HCT116 (cell line): ENCODE measurements around the gene SEC14L3. TPM values are rescaled to one million over a fixed set of nuclear protein-coding genes. Genes with fewer than 3 reads are reported as not detected.

Experiments used
- ATAC-seq: fragments of 200-7000 bp; cut with Tn5 transposase; 2 replicates; pipeline ENCODE4 v1.9.1; 2020; ENCODE audit warnings: mild to moderate bottlenecking, moderate library complexity
- BruUV-seq: library from RNA; stranded (reverse); fragments of 400-500 nt; replicated peaks from 2 replicates; lab custom pipeline; 2021; lab: Mats Ljungman, UMichigan
- CTCF ChIA-PET: fragments of 300-600 bp; sonication (Branson Sonifier 250); formaldehyde crosslinking; loops from one replicate; lab custom pipeline; 2021; ENCODE audit warnings: antibody characterized with exemption; lab: Charles Lee
- POLR2A ChIA-PET: fragments of 300-600, 350-600 bp; sonication (Branson Sonifier 250); formaldehyde crosslinking; loops from one replicate; lab custom pipeline; 2021; ENCODE audit warnings: antibody characterized with exemption; lab: Charles Lee
- RAD21 ChIA-PET, 2 experiments: fragments of 300-600 bp; sonication (Branson Sonifier 250); formaldehyde crosslinking; loops; one replicate each; lab custom pipeline; 2023; ENCODE audit warnings: low total read pairs in 2 of 2; ENCODE audit not compliant: uncharacterized antibody in 2 of 2, unreplicated experiment in 2 of 2, low non-redundant PET in 1 of 2; lab: Charles Lee
- DNase-seq: peaks from one replicate; pipeline ENCODE4 v3.0.0-alpha.2; 2010; ENCODE audit warnings: low read depth, low spot score
- H2AFZ ChIP-seq: fragments of 200-600 bp; shearing (Covaris generic), sonication (generic); 2 replicates; pipeline ENCODE4 v1.6.1; 2017; ENCODE audit warnings: low read depth, mixed run types, mixed read lengths, antibody characterized with exemption, low read length; ENCODE audit not compliant: poor library complexity, severe bottlenecking
- H3K27ac ChIP-seq: 2 replicates; pipeline ENCODE4 v1.5.1; 2012; ENCODE audit warnings: low read depth, low read length
- H3K27me3 ChIP-seq: fragments of 200-600 bp; sonication (generic); 2 replicates; pipeline ENCODE4 v1.6.1; 2016; ENCODE audit warnings: mixed run types, low read length, mixed read lengths; ENCODE audit not compliant: insufficient read depth
- H3K36me3 ChIP-seq, 2 experiments: fragments of 200-500 bp in 1 of 2; fragments of 200-600 bp in 1 of 2; sonication (Bioruptor generic) in 1 of 2; sonication (generic) in 1 of 2; 2 replicates each; pipeline versions ENCODE4 v1.5.1 to v1.6.1; 2014 to 2016; ENCODE audit warnings: low read length in 2 of 2, inconsistent platforms in 1 of 2, mixed read lengths in 1 of 2, mixed run types in 1 of 2; ENCODE audit not compliant: insufficient read depth in 2 of 2, control insufficient read depth in 1 of 2
- H3K4me1 ChIP-seq, 2 experiments: fragments of 200-600 bp in 1 of 2; sonication (generic) in 1 of 2; 2 replicates each; pipeline versions ENCODE4 v1.5.1 to v1.6.1; 2012 to 2017; ENCODE audit warnings: low read length in 2 of 2, inconsistent platforms in 1 of 2, mild to moderate bottlenecking in 1 of 2, mixed read lengths in 1 of 2, mixed run types in 1 of 2, moderate library complexity in 1 of 2; ENCODE audit not compliant: insufficient read depth in 2 of 2, control insufficient read depth in 1 of 2
- H3K4me2 ChIP-seq: fragments of 200-600 bp; sonication (generic); 2 replicates; pipeline ENCODE4 v1.6.1; 2017; ENCODE audit warnings: mixed run types, low read length, mixed read lengths
- H3K4me3 ChIP-seq, 2 experiments: fragments of 200-600 bp in 1 of 2; sonication (generic) in 1 of 2; replicated peaks in 1 of 2; 2 replicates each; pipeline ENCODE4 v1.5.1; 2011 to 2016; ENCODE audit warnings: low read length in 2 of 2, control low read depth in 1 of 2, low read depth in 1 of 2, mild to moderate bottlenecking in 1 of 2, mixed read lengths in 1 of 2, mixed run types in 1 of 2
- H3K79me2 ChIP-seq: fragments of 200-600 bp; sonication (generic); 2 replicates; pipeline ENCODE4 v1.6.1; 2017; ENCODE audit warnings: mild to moderate bottlenecking, mixed run types, low read length, moderate library complexity, mixed read lengths; ENCODE audit not compliant: insufficient read depth
- H3K9ac ChIP-seq: fragments of 200-600 bp; sonication (generic); 2 replicates; pipeline ENCODE4 v1.6.1; 2016; ENCODE audit warnings: low read length, mixed read lengths
- H3K9me2 ChIP-seq: fragments of 200-600 bp; sonication (generic), shearing (Covaris generic); 2 replicates; pipeline ENCODE4 v1.6.1; 2017; ENCODE audit warnings: mixed run types, mild to moderate bottlenecking, moderate library complexity; ENCODE audit not compliant: insufficient read depth
- H3K9me3 ChIP-seq, 2 experiments: fragments of 200-500 bp in 1 of 2; fragments of 200-600 bp in 1 of 2; sonication (Bioruptor generic) in 1 of 2; sonication (generic) in 1 of 2; 2 replicates each; pipeline ENCODE4 v1.6.1; 2014 to 2017; ENCODE audit warnings: low read length in 2 of 2, mixed read lengths in 2 of 2, inconsistent platforms in 1 of 2, low read depth in 1 of 2, mild to moderate bottlenecking in 1 of 2, mixed run types in 1 of 2, moderate library complexity in 1 of 2; ENCODE audit not compliant: control insufficient read depth in 1 of 2, insufficient read depth in 1 of 2
- H4K20me1 ChIP-seq: fragments of 200-600 bp; sonication (generic), shearing (Covaris generic); 2 replicates; pipeline ENCODE4 v1.6.1; 2017; ENCODE audit warnings: mixed run types, mild to moderate bottlenecking, moderate library complexity; ENCODE audit not compliant: insufficient read depth
- CBX3 ChIP-seq: IDR thresholded peaks from 2 replicates; pipeline ENCODE4 v1.6.1; 2012; ENCODE audit warnings: low read depth
- CEBPB ChIP-seq: IDR thresholded peaks from 2 replicates; pipeline ENCODE4 v1.6.1; 2012; ENCODE audit warnings: low read depth
- EGR1 ChIP-seq: IDR thresholded peaks from 2 replicates; pipeline ENCODE4 v1.6.1; 2012; ENCODE audit warnings: low read depth
- ELF1 ChIP-seq: IDR thresholded peaks from 2 replicates; pipeline ENCODE4 v1.6.1; 2012; ENCODE audit warnings: low read depth, borderline replicate concordance
- FOSL1 ChIP-seq: IDR thresholded peaks from 2 replicates; pipeline ENCODE4 v1.6.1; 2012; ENCODE audit warnings: low read depth
- POLR2A ChIP-seq: IDR thresholded peaks from 2 replicates; pipeline ENCODE4 v1.7.0; 2011; ENCODE audit warnings: borderline replicate concordance; ENCODE audit not compliant: insufficient read depth, insufficient read length; ENCODE audit errors: extremely low read depth
- POLR2AphosphoS5 ChIP-seq: IDR thresholded peaks from 2 replicates; pipeline ENCODE4 v1.6.1; 2011; ENCODE audit warnings: mild to moderate bottlenecking, low read depth, low read length, moderate library complexity
- RAD21 ChIP-seq: IDR thresholded peaks from 2 replicates; pipeline ENCODE4 v1.6.1; 2012; ENCODE audit warnings: low read depth, mild to moderate bottlenecking
- SIN3A ChIP-seq: IDR thresholded peaks from 2 replicates; pipeline ENCODE4 v1.6.1; 2012; ENCODE audit warnings: low read depth
- SP1 ChIP-seq: IDR thresholded peaks from 2 replicates; pipeline ENCODE4 v1.6.1; 2012; ENCODE audit warnings: low read depth
- SRF ChIP-seq: IDR thresholded peaks from 2 replicates; pipeline ENCODE4 v1.6.1; 2012; ENCODE audit warnings: low read depth
- YY1 ChIP-seq: IDR thresholded peaks from 2 replicates; pipeline ENCODE4 v1.6.1; 2011; ENCODE audit warnings: low read length, low read depth, moderate library complexity, mild to moderate bottlenecking; ENCODE audit not compliant: insufficient replicate concordance; ENCODE audit errors: extremely low read depth
- ZFX ChIP-seq: fragments of 450-650 bp; IDR thresholded peaks from 2 replicates; pipeline ENCODE4 v1.6.1; 2017
- intact Hi-C: fragments of 100-400 bp; cut with micrococcal nuclease; formaldehyde crosslinking; loops from 2 replicates; pipeline ENCODE4 v1.10.0; 2022
- total RNA-seq: library from RNA; stranded (reverse); gene quantifications from one replicate; pipeline ENCODE4 v1.2.1, GENCODE V29; 2021; ENCODE audit not compliant: unreplicated experiment
- TF ChIP-seq, protein P1 (sequence below): IDR thresholded peaks from 2 replicates; pipeline ENCODE4 v1.6.1; 2012
- TF ChIP-seq, protein P2 (sequence below): IDR thresholded peaks from 2 replicates; pipeline ENCODE4 v1.6.1; 2011; ENCODE audit warnings: mild to moderate bottlenecking, low read length, moderate library complexity; ENCODE audit not compliant: insufficient replicate concordance; ENCODE audit errors: extremely low read depth
- TF ChIP-seq, protein P3 (sequence below), 3 experiments: fragments of 200-600 bp in 1 of 3; sonication (generic) in 1 of 3; IDR thresholded peaks in 2 of 3; conservative IDR thresholded peaks in 1 of 3; 2 replicates each; pipeline ENCODE4 v1.5.1; 2012 to 2017; ENCODE audit warnings: low read depth in 2 of 3, low read length in 2 of 3, antibody characterized with exemption in 1 of 3, borderline replicate concordance in 1 of 3, control low read depth in 1 of 3, mild to moderate bottlenecking in 1 of 3, mixed read lengths in 1 of 3, mixed run types in 1 of 3, moderate library complexity in 1 of 3; ENCODE audit not compliant: insufficient read depth in 1 of 3

The SEC14L3 gene
- total RNA-seq, 1 experiment from 2014 or later = not detected

DNA sequence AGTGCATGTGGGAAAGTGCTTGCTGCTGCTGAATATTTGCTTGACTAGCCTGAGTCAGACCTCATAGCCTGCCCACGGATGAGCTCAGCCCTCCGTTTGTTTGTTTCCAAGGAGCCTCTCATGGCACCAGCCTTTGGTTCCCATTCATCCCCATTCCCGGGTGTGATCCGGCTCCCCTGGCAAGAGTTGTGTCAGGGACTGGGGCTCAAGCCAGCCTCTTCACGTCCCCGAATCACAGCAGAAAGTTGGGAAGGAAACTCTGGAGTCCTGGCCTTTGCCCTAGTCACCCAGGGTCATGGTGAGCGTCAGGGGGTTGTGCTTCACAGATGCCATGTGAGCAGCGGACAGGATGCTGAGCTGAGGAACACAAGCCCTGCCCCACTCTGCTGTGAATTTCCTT, 13.8 kb downstream of the SEC14L3 start:
- Histone ChIP-seq H3K4me3 (no peak overlapping the region), H3K4me1 (no peaks in the 10 kb centered on the region), H3K9ac (no peak overlapping the region), H3K4me2 (no peak overlapping the region), H3K36me3 (no peaks in the 10 kb centered on the region), H2AFZ (no peak overlapping the region), H4K20me1 (no peaks in the 10 kb centered on the region), H3K27me3 (no peaks in the 10 kb centered on the region), H3K9me2 (no peaks in the 10 kb centered on the region), H3K9me3 (no peaks in the 10 kb centered on the region), H3K79me2 (no peaks in the 10 kb centered on the region)
- BruUV-seq = no TSS peak
- DNase-seq (no peak), ATAC-seq (no peak)
- intact Hi-C loops = no loop called here
- CTCF ChIA-PET = interaction anchor here (1.3 kb wide), 1 partner anchor 13 kb away, joined by 3 read pairs; no protein-coding TSS in a partner anchor
- RAD21 ChIA-PET = no interaction called here
- TF ChIP-seq YY1 = no peak
- TF ChIP-seq SP1 = no peak
- TF ChIP-seq, all 23 proteins: peak for 0
- POLR2A ChIA-PET = no interaction called here
- no peak overlapping the region for H3K27ac ChIP-seq

DNA sequence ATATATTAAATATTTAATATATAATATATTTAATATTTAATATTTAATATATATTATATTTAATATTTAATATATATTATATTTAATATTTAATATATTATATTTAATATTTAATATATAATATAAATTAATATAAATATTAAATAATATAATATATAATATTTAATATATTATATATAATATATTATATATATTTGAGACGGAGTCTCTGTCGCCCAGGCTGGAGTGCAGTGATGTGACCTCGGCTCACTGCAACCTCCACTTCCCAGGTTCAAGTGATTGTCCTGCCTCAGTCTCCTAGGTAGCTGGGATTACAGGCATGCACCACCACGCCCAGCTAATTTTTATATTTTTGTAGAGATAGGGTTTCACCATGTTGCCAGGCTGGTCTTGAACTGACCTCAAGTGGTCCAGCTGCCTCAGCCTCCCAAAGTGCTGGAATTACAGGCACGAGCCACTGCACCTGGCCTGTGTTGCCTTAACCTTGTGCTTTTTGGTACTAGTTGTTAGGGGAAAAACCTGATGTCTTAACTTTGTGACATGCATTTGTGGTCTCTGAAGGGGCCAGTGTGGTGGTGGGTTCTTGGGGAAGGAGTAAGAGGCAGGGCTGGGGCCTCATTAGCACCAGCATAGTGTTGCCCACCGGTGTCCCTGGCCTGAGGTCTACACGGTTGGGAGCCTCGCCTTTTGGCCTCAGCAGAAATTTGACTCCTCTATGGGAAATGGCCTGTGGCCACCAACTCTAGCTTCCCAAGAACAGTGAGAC, 16.6 kb downstream of the SEC14L3 start:
- H3K27me3 ChIP-seq = no peaks in the 10 kb centered on the region
- H2AFZ ChIP-seq = no peak overlapping the region
- H3K9me3 ChIP-seq = no peaks in the 10 kb centered on the region
- ChIA-PET CTCF (no interaction called here), POLR2A (interaction anchor here (0.6 kb wide), 1 partner anchor 202 kb away, joined by 3 read pairs; no protein-coding TSS in a partner anchor)
- no peak overlapping the region for H3K9ac ChIP-seq
- H3K4me2 ChIP-seq = no peak overlapping the region
- no TSS peak for BruUV-seq
- no peak overlapping the region for H3K27ac ChIP-seq
- intact Hi-C loops = no loop called here
- no peak for DNase-seq
- TF ChIP-seq, protein P1, sequence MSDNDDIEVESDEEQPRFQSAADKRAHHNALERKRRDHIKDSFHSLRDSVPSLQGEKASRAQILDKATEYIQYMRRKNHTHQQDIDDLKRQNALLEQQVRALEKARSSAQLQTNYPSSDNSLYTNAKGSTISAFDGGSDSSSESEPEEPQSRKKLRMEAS = no peak
- TF ChIP-seq FOSL1 (no peak), ELF1 (no peak), POLR2AphosphoS5 (no peak), CBX3 (no peak), RAD21 (no peak), EGR1 (no peak), CEBPB (no peak), SP1 (no peak), SRF (no peak), SIN3A (no peak), POLR2A (no peak), YY1 (no peak), ZFX (no peak)
- TF ChIP-seq, protein P2, sequence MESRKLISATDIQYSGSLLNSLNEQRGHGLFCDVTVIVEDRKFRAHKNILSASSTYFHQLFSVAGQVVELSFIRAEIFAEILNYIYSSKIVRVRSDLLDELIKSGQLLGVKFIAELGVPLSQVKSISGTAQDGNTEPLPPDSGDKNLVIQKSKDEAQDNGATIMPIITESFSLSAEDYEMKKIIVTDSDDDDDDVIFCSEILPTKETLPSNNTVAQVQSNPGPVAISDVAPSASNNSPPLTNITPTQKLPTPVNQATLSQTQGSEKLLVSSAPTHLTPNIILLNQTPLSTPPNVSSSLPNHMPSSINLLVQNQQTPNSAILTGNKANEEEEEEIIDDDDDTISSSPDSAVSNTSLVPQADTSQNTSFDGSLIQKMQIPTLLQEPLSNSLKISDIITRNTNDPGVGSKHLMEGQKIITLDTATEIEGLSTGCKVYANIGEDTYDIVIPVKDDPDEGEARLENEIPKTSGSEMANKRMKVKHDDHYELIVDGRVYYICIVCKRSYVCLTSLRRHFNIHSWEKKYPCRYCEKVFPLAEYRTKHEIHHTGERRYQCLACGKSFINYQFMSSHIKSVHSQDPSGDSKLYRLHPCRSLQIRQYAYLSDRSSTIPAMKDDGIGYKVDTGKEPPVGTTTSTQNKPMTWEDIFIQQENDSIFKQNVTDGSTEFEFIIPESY = no peak
- TF ChIP-seq, protein P3, sequence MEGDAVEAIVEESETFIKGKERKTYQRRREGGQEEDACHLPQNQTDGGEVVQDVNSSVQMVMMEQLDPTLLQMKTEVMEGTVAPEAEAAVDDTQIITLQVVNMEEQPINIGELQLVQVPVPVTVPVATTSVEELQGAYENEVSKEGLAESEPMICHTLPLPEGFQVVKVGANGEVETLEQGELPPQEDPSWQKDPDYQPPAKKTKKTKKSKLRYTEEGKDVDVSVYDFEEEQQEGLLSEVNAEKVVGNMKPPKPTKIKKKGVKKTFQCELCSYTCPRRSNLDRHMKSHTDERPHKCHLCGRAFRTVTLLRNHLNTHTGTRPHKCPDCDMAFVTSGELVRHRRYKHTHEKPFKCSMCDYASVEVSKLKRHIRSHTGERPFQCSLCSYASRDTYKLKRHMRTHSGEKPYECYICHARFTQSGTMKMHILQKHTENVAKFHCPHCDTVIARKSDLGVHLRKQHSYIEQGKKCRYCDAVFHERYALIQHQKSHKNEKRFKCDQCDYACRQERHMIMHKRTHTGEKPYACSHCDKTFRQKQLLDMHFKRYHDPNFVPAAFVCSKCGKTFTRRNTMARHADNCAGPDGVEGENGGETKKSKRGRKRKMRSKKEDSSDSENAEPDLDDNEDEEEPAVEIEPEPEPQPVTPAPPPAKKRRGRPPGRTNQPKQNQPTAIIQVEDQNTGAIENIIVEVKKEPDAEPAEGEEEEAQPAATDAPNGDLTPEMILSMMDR (IDR thresholded peaks at IDR 0.05 in 2 of 3, conservative IDR thresholded peaks at IDR 0.05 in 1 of 3; ENCODE audit: borderline replicate concordance in 1 of 3, insufficient read depth in 1 of 3, low read depth in 2 of 3, low read length in 2 of 3) = no peak
- TF ChIP-seq, all 23 proteins: peak for 0
- no peaks in the 10 kb centered on the region for H3K9me2 ChIP-seq
- RAD21 ChIA-PET = no interaction called here
- no peaks in the 10 kb centered on the region for H3K36me3 ChIP-seq
- H3K4me3 ChIP-seq = no peak overlapping the region
- H3K79me2 ChIP-seq = no peaks in the 10 kb centered on the region
- no peaks in the 10 kb centered on the region for H3K4me1 ChIP-seq
- ATAC-seq = no peak
- H4K20me1 ChIP-seq = no peaks in the 10 kb centered on the region
